NCI-H524 (cell line): ENCODE data around the gene DIAPH3.
"Not testable (repeated sequence)": the region's sequence is repeated elsewhere in the genome, so short reads cannot be mapped to it uniquely, and the experiment has no call there.

Experiments
- DNase-seq, 2 experiments: peaks; one replicate each; lab custom pipeline; 2025; lab: John Stamatoyannopoulos, UW

The DIAPH3 gene

DNA sequence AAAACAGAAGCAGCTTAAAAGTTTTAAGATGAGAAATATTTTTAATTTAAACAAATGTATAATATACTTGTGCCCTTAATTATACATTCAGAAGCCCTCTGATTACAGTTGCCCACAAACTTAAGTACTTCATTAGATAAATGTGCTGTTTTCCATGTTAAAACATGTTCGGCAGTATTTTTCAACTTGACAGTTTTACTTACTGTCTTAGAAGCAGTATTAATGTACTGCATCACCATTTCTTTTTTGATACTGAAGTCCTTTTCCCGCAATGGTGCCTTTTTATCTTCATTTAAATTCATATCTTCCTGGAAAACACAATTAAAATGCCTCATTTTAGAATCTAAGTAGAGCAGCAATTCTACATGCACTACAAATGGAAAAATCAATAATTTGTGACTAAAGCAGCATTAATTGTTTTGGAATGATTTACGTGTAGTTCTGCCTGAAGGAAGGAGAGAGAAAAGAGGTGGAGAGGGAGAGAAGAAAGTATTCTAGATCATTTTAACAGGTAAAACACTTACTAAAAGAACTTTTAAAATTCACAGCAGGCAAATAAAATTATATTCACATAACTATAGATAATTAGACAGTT lies 70.2 kb downstream of the DIAPH3 start:
- DNase-seq, result no peak

DNA sequence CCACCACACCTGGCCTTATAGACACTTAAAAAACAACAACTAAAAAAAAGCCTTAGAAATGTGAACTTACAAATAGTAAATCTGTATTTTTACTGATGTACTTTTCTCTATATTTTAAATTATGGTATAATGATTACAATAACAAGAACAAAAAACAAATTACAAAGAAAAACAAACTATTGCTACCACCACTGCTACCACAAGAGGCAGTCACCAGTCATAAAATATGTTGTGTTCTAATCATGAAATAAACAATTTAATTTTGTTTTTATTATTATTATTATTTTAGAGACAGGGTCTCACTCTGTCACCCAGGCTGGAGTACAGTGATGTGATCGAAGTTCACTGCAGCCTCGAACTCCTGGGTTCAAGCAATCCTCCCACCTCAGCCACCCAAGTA lies 72.2 kb downstream of the DIAPH3 start:
- no peak for DNase-seq

DNA sequence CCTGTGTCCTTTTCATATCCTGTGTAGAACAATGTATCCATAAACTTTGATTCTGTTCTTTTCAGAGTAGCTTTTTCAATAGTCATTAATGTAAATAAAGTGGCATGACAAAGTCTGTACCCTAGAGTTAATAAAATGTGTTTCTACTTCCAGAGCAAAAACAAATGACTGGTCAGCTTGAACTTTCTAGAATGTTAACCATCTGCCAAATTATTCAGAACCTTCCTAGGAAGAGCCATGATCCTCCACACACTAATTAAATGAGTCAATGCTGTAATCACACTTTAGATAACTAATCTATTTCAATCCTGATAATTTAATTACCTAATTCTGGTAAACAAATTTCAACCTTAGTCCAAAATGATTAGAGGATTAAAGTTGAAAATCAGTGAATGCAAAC lies 73.2 kb downstream of the DIAPH3 start:
- no peak for DNase-seq

DNA sequence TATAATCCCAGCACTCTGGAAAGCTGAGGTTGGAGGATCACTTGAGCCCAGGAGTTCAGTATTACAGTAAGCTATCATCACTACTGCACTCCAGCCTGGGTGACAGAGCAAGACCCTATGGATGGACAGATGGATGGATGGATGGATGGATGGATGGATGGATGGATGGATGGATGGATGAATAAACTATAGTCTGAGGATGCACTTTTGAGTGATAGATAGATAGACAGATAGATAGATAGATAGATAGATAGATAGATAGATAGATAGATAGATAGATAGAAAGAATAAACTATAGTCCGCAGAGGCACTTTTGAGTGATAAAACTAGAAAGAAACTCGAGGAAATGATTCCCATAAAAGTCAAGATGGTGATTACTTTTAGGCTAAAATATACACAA lies 79.9 kb downstream of the DIAPH3 start:
- DNase-seq, result not testable (repeated sequence)

DNA sequence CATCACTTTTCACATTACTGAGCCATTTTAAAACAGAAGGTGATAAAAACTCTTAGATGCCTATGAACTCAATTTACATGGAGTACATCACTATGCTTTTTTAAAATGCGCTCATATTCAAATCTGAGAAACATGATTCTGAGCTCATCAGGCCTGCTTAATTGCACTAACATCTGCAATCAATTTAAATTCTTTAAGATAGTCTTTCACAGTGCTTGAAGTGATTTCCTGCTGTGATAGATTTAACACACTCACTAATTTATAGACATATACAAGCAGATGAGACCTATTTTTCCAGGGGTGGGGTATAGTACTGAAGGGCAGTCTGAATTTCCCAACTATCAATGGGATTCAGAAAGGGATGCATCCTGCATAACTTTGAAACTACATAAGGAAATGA lies 82.9 kb downstream of the DIAPH3 start:
- peak; percentile 3 to 19 for DNase-seq

DNA sequence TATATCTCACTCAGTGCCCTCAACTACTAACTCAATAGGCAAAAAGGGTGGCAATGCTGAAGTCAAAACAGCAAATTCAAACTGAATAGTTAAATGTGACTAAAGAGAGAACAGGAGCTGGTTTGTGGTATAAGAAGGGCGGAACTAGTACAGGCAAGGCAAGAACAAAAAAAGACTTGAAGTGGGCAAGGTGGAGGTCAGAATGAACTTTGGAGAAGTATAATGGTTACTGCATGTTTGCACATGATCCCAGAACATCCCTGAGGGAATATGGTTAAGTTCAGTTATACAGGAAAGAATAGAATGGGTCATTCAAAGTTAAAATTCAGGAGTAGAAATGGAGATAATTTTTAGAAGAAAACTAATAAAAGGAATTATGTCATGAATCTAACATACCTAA lies 85.5 kb downstream of the DIAPH3 start:
- no peak for DNase-seq

DNA sequence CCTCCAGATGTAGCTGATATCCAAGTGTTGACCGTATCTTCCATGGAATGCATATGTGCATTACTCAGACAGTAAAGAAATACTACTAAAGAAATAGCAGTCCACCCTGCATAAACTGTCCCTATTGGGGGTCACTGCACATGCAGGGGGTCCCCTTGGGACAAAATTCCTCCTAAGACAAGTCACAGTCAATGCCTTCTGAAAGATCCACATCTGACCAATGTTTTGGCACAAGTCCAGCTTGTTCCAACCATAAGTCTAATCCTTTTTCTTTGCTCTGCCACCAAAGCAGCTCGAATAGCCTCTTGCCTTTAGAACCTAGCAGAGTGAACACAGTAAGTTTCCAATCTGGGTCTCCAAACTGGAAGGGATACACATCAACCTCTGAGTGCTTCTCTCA lies 87.9 kb downstream of the DIAPH3 start:
- DNase-seq, result no peak

DNA sequence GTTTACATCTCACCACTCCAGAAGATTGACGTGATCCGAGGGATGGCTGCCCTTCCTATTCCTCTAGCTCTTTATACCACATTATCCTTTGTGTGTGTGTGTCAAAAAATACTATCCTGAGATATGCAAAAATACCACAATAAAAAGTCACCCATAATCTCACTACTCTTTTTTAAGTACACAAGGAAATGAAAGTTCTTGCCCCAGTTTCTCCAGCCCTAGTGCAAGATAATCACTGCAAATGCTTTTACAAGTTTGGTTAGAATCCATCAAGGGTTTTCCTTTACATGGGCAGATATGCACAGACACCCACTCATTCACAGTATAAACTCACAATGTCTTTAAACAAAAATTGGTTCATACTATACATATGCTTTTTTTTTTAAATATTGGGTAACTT lies 89.3 kb downstream of the DIAPH3 start:
- no peak for DNase-seq

DNA sequence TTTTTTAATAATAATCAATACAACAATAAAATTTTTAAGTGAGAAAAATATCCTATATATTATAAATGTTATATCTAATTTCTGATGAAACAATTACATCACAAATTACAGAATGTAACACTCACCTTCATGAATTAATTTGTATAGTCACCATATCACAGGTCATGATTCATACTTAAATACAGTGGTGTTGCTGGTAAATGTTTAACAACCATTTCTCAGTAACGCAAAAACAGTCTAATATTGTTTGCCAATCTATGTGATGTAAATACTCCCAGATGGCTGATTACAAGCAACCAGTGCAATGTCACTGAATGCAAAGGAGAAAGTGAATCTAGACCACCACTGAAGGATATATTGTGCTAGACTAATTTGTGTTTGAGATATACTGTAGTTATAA lies 97.5 kb downstream of the DIAPH3 start:
- no peak for DNase-seq

DNA sequence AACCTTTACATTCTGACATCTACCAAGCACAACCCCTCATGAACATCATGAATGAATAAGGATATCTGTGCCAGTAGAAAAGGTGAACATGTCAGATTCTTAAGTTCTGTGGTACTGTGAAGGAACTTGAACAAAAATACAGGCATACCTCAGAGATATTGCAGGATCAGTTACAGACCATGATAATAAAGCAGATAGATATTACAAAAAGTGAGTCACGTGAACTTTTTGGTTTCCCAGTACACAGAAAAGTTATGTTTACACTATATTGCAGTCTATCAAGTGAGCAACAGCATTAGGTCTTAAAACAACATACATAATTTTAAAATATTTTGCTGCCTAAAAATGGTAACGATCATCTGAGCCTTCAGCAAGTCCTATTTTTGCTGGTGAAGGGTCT lies 101.2 kb downstream of the DIAPH3 start:
- DNase-seq, result no peak

DNA sequence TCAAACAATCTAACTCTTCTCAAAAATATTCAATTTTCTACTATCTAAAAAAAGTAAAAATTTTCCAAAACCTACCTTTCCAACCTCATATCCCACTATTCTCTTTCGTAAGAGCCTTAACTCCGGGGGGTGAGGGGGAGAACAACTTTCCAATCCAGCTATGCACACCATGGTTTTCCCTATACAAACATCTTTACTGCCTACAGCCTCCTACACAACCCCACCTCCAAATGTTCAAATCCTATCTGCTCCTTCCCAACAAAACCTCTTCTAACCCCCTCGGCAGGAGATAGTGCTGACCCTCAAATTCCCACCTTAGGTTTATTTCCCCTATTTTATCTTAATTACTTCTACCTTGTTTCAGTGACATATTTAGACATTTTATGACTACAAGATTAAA lies 102.0 kb downstream of the DIAPH3 start:
- DNase-seq, result no peak

DNA sequence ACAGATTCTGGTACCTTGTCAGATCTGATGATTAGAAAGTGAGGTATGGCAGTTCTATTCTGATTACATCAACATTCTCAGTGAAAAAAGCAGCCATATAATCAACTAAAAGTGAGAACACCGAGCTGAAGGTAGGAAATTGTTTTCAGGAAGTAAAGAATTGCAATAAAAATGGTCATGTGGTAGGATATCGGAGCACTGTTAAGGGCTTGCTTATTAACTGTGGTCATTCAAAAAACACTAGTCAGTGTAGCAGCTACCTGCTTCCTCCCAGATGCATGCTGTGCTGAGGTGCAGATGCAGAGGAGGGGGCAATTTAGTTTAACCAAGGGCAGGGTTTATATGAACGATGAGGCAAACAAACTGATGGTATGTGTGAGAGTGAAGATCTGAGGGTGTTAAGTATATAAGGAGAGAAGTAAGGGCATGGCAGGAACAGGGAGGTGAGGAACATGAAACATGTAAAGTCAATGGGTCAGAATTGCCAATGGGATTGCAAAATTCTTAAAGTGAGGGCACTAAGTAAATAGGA lies 111.9 kb downstream of the DIAPH3 start:
- no peak for DNase-seq

DNA sequence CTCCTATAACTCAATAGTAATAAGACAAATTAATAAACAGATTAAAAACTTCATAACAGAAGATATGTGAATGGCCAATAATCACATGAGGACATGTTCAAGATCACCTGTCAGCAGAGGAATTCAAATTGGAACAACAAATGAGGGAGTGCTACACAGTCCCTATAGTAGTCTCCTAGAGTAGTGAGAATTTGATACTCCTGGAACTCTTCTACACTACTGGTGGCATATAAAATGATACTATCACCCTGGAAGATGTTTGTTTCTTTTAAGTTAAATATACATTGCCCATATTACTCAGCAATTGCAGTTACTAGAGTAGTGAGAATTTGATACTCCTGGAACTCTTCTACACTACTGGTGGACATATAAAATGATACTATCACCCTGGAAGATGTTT lies 115.4 kb downstream of the DIAPH3 start:
- not testable (repeated sequence) for DNase-seq

DNA sequence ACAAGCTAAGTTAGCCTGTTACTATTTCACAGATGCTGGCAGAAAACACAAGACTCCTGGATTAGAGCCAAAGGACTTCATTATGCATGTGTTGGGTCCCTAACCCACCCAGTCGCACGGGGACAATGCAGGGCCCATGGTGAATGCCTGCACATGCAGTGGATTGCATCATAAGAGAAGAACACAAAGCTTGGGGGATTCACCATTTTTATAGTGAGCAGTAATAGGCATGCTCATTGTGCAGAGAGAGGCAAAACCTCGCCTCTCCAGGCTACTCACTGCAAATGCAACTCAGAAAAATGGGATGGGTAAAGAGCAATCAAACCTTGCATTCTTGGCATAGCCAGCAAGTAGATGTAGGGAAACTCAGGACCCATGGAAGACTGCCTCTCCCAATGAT lies 115.8 kb downstream of the DIAPH3 start:
- DNase-seq, result no peak

DNA sequence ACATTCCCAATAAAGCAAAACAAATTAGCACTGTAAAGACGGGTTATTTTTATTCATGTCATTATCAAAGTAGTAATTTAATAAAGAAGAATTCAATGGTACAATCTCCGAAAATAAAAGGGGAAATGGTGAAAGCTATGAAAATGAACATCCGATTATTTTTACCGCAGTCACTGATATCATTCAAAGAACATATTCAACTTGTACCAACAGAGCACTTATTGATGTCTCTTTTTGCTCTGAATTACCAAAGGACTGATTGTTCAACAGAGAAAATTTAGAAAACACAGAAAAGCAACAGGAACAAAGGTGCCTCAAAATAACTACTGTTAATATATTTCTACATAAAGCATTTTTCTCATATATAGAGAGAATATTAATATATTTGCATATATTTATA lies 119.4 kb downstream of the DIAPH3 start:
- DNase-seq, result no peak

DNA sequence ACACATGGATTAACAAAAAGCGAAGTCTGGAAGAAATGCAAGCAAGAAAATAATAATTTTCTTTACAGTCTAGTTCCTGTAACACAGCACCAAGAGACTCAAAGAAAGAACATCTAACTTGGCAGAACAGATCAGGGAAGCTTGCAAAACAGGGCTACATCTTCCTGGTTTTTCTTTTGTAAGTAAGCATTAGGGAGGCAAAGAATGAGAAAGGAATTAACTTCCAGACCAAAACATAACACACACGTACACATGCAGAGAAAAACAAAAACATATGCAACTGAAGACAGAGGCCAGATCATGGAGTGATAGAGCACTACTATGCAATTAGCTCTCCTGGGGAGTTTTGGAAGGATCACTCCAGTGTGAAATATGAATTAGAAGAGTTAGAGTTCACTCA lies 120.5 kb downstream of the DIAPH3 start:
- DNase-seq, result no peak

DNA sequence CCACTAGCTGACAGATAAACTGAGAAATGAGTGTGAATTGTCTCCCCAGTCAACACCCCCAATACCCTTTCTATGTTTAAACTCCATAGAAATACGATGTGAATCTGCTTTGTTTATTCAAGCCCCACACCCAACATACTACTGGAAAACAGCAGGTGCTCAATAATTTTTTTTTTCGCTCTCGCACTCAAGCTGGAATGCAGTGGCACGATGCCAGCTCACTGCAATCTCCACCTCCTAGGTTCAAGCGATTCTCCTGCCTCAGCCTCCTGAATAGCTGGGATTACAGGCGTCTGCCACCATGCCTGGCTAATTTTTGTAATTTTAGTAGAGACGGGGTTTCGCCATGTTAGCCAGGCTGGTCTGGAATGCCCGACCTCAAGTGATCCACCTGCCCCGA lies 123.1 kb downstream of the DIAPH3 start:
- not testable (repeated sequence) for DNase-seq

DNA sequence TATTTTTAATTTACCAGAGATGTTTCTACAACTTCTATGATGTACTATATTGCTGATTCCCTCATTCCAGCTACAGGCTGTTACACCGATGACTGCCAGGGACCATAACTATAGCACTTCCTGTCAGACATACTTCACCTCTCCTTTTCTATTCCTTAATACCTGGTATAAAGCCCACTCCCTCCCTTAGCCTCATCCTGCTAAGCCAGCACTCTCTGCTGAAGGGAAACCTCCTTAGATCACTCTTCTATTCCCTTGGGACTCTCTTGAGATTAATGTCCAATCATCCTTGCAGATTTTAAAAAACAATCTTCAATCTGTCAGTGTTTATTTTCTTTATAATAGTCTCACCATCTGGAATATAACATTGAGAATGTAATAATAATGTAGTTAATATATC lies 127.9 kb downstream of the DIAPH3 start:
- peak; percentile 38 to 75 for DNase-seq

DNA sequence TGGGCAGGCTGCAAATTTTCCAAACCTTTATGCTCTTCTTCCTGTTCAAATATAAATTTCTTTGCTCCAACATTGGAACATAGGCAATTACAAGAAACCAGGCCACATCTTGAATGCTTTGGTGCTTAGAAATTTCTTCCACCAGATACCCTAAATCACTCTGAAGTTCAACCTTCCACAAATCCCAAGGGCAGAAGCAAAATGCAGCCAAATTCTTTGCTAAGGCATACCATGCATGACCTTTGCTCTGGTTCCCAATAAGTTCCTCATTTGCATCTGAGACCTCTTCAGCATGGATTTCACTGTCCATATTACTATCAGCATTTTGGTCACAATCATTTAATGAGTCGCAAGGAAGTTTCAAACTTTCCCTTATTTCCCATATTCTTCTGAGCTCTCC lies 130.9 kb downstream of the DIAPH3 start:
- no peak for DNase-seq

DNA sequence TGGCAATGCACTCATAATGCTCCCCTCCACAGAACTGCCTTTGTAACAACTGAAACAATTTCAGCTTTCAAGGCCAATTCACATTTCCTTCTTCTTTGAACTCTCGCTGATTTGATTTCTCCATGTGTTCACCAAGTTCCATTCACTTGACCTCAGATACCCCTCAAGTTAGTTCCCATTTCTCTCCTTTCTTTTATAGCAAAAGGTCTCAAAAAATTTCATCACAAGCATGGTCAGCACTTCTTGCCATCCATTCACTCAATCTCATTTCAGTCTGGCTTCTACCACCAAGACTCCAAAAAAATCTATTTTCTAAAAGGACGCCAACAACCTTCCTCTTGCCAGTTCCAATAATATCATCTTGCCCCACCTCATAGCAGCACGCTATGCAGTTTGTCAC lies 135.7 kb downstream of the DIAPH3 start:
- DNase-seq, result no peak

DNA sequence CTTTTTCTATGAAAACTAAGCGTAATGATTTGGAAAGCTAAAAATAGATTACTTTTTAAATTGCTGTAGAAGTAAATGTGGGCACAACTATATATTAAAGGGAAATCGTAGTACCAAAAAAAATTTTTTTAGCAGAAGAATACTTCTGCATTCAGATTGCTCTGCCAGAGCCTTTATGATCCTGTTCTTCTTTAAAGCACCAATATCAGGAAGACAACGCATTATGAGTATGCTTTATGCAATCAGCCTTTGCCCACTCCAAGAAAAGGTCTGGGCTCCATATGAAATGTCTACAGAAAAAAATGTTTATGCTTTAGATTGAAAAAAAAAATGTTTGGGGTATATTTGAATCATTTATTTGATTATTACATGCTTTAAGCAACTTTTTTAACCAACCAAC lies 137.4 kb downstream of the DIAPH3 start:
- no peak for DNase-seq

DNA sequence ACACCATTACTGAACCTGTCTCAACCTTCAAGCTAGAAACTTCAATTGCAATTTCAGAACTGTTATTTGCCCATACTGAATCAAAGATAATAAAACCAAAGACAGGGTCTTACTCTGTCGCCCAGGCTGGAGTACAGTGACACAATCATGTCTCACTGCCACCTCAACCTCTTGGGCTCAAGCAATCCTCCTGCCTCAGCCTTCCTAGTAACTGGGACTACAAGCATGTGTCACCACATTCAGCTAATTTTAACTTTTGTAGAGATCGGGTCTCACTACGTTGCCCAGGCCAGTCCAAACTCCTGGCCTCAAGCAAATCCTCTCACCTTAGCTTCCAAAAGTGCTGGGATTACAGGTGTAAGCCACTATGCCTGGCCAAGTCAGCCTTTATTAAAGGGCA lies 143.4 kb downstream of the DIAPH3 start:
- no peak for DNase-seq

DNA sequence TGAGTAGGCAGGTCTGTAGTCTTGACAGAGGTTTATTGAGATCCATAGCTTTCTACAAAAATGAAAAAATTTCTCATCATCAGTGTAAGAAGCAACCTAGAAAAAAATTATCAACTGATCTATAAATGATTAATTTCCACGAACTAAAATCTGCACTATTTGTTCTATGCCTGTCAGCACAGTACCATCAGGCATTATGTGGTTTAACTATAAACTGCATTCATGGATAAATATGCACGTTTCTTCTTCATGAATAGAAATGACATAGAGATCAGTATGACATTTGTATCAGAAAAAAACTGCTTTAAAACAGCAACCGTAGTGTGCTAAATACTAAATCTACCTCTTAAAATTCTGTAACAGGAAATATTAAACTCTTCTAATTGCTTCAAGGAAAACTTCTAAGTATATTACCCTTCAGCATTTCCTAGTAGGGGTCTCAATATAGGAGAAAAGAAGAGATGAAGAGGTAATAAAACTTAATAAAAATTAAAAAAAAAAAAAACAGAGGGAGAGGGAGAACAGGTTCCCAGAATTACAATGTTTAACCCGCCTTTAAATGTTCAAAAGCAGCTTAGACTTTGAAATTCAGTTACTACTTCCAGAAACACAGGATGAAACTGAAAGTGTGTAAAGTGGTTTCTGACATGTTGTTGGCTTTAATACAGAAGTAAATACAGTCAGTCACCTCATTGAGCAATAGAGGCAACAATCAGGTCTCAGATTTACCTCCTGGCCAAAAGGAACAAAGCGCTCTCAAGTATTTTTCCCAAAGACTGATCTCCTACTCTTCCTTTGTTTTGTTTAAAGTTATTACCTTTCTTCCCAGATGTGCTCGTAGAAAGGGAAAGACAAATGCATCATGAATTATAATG lies 144.4 kb downstream of the DIAPH3 start:
- DNase-seq, result no peak

DNA sequence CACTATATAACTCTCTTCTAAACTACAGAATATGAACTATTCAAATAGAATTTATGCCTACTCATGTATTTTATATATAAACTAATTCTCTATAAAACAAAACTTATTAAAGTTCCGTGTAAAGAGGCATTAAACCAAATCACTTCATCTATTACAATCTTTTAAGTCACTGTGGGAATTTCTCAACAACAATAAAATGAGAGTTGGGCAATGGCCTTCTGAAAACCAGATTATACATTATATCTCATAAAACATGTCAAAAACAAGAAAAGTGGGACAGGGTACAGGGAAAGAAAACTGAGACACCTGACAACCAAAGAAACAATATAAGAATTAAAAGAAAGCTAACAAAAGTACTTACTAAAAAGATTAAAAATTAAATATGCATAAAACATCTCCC lies 145.2 kb downstream of the DIAPH3 start:
- no peak for DNase-seq
